Keratinocyte (primary cell): ENCODE results near the gene DUSP3.

Source experiments
- CTCF ChIP-seq, 3 experiments: IDR thresholded peaks in 1 of 3; conservative IDR thresholded peaks in 1 of 3; optimal IDR thresholded peaks in 1 of 3; 2 replicates in 2 of 3; 3 replicates in 1 of 3; pipeline versions ENCODE3 to v1.5.1; 2011; ENCODE audit warnings: low read length in 3 of 3, mild to moderate bottlenecking in 3 of 3, moderate library complexity in 2 of 3, control low read depth in 1 of 3, inconsistent platforms in 1 of 3; ENCODE audit not compliant: insufficient read depth in 2 of 3; ENCODE audit errors: extremely low read depth in 1 of 3
- EZH2 ChIP-seq: IDR thresholded peaks from one replicate; pipeline ENCODE4 v1.6.1; 2012; ENCODE audit warnings: inconsistent platforms, mild to moderate bottlenecking, low read length, moderate library complexity

- TF ChIP-seq CTCF (optimal IDR thresholded peaks at IDR 0.05 in 1 of 3, IDR thresholded peaks at IDR 0.05 in 1 of 3, conservative IDR thresholded peaks at IDR 0.05 in 1 of 3; ENCODE audit: extremely low read depth in 1 of 3, insufficient read depth in 2 of 3, low read length in 3 of 3) = no peak
- TF ChIP-seq EZH2 = no peak
These were observed 20.7 kb downstream of the DUSP3 start for GRCh38 chr17:43758086-43758485.
